GM12874 (cell line): ENCODE results near the gene TRERF1.

Experiments used
- TF ChIP-seq, protein P1 (sequence below): IDR thresholded peaks from 2 replicates; pipeline ENCODE4 v1.5.1; 2011; ENCODE audit warnings: low read depth, mild to moderate bottlenecking, control low read depth, low read length, moderate library complexity; ENCODE audit not compliant: insufficient read depth

Gene TRERF1

DNA sequence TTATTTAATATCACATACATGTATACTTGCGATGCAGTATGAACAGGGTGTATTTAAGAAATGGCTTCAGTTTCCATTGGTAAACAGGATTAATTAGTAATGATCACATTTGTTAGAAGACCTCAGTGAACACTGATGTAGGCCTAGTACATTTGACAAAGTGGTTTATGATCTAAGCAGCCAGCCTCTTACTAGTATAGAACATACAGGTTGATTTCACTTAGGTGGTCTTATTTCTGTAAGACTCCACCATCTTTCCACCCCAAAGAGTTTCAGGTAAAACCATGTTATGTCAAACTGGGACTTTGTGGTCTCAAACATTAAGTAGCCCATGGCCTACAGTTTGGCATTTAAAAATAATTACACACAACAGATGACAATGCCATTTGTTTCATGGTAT is 213.9 kb downstream of the TRERF1 start:
- TF ChIP-seq, protein P1, sequence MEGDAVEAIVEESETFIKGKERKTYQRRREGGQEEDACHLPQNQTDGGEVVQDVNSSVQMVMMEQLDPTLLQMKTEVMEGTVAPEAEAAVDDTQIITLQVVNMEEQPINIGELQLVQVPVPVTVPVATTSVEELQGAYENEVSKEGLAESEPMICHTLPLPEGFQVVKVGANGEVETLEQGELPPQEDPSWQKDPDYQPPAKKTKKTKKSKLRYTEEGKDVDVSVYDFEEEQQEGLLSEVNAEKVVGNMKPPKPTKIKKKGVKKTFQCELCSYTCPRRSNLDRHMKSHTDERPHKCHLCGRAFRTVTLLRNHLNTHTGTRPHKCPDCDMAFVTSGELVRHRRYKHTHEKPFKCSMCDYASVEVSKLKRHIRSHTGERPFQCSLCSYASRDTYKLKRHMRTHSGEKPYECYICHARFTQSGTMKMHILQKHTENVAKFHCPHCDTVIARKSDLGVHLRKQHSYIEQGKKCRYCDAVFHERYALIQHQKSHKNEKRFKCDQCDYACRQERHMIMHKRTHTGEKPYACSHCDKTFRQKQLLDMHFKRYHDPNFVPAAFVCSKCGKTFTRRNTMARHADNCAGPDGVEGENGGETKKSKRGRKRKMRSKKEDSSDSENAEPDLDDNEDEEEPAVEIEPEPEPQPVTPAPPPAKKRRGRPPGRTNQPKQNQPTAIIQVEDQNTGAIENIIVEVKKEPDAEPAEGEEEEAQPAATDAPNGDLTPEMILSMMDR = no peak

- TF ChIP-seq, protein P1 = no peak
These were observed 214.8 kb downstream of the TRERF1 start for GRCh38 chr6:42236682-42237473.

GRCh38 chr6:42236030-42236429 is 215.7 kb downstream of the TRERF1 start:
- TF ChIP-seq, protein P1 = no peak

GRCh38 chr6:42232035-42232434 is 219.7 kb downstream of the TRERF1 start:
- TF ChIP-seq, protein P1 = no peak

- TF ChIP-seq, protein P1 = peak; percentile 34; the same call in 1 of the 2 replicates
These were observed 221.1 kb downstream of the TRERF1 start for GRCh38 chr6:42230345-42231321.

- TF ChIP-seq, protein P1 = no peak
These were observed 222.1 kb downstream of the TRERF1 start for GRCh38 chr6:42229506-42230119.

GRCh38 chr6:42228305-42228704 is 223.4 kb downstream of the TRERF1 start:
- TF ChIP-seq, protein P1 = no peak
